Lung (tissue), 12 donors: ENCODE measurements around the gene CEP104. TPM values are rescaled to one million over a fixed set of nuclear protein-coding genes. Genes with fewer than 3 reads are reported as not detected.

Source experiments
- ATAC-seq: fragments of 200-7000 bp; cut with Tn5 transposase; one replicate; pipeline ENCODE4 v1.9.1; 2020; ENCODE audit warnings: moderate number of reproducible peaks; ENCODE audit not compliant: insufficient read depth, low FRiP score
- DNase-seq, 3 donors: peaks; one replicate each; pipeline ENCODE4 v3.0.0-alpha.2; 2013 to 2017
- H3K27ac ChIP-seq, 2 donors: one replicate each; pipeline ENCODE4 v1.5.1; 2013; ENCODE audit warnings: mild to moderate bottlenecking in 2 of 2, moderate library complexity in 2 of 2, control low read depth in 1 of 2, inconsistent platforms in 1 of 2, low read depth in 1 of 2, low read length in 1 of 2
- H3K27me3 ChIP-seq, 3 donors: one replicate each; pipeline ENCODE4 v1.5.1; 2013; ENCODE audit warnings: low read length in 2 of 3; ENCODE audit not compliant: control insufficient read depth in 3 of 3, insufficient read depth in 3 of 3
- H3K36me3 ChIP-seq, 4 donors: one replicate each; pipeline ENCODE4 v1.5.1; 2013; ENCODE audit warnings: low read length in 4 of 4, mild to moderate bottlenecking in 1 of 4, moderate library complexity in 1 of 4; ENCODE audit not compliant: control insufficient read depth in 4 of 4, insufficient read depth in 4 of 4
- H3K4me1 ChIP-seq, 5 donors: one replicate each; pipeline ENCODE4 v1.5.1; 2013; ENCODE audit warnings: low read length in 5 of 5, mild to moderate bottlenecking in 2 of 5, moderate library complexity in 1 of 5; ENCODE audit not compliant: control insufficient read depth in 5 of 5, insufficient read depth in 5 of 5
- H3K4me3 ChIP-seq: one replicate; pipeline ENCODE4 v1.5.1; 2013; ENCODE audit warnings: mild to moderate bottlenecking, control low read depth, moderate library complexity
- H3K9ac ChIP-seq, 2 donors: one replicate each; pipeline ENCODE4 v1.5.1; 2013; ENCODE audit warnings: low read length in 2 of 2, control low read depth in 1 of 2; ENCODE audit not compliant: insufficient read depth in 1 of 2
- H3K9me3 ChIP-seq, 4 donors: one replicate each; pipeline ENCODE4 v1.5.1; 2013; ENCODE audit warnings: low read length in 3 of 4, mild to moderate bottlenecking in 1 of 4, moderate library complexity in 1 of 4; ENCODE audit not compliant: control insufficient read depth in 4 of 4, insufficient read depth in 3 of 4
- WGBS, 2 donors: extraction: QIAGEN DNeasy Blood & Tissue Kit; methylation state at CpG; one replicate each; pipeline ENCODE4 v1.1.7; 2013; 5-methylcytosine and 5-hydroxymethylcytosine counted together
- polyA plus RNA-seq, 2 donors: library from polyadenylated mRNA; stranded (reverse); fragments of 200-250 nt; gene quantifications; one replicate each; pipeline ENCODE4 v1.2.1, GENCODE V29; 2013
- total RNA-seq, 2 donors: library from RNA; depleted of rRNA in 1 of 2; stranded (reverse); fragments of >200 nt in 1 of 2; gene quantifications; one replicate each; pipeline ENCODE4 v1.2.1, GENCODE V29; 2014 to 2021
- TF ChIP-seq, protein P1 (sequence below): IDR thresholded peaks from 2 replicates; pipeline ENCODE4 v1.5.1; 2012; ENCODE audit warnings: mild to moderate bottlenecking; ENCODE audit errors: control extremely low read depth, extremely low read depth
- donor health status: control.
- donor health status: control.
- donor health status: Bipolar disorder and iron deficiency.
- donor health status: healthy.
- donor health status: DM: yes; HTN: yes; CAD: no.

CEP104 gene
- total and polyA plus RNA-seq, 4 donors: 8.9 to 56.5 (median 25.5) TPM

- Histone ChIP-seq H3K27ac (no peak overlapping the region), H3K9ac (no peak overlapping the region), H3K36me3 (peaks cover 11 to 55% (median 37%) of the 10 kb centered on the region in 4 donors), H3K27me3 (no peaks in the 10 kb centered on the region), H3K4me1 (peaks cover 0 to 2% (median 0%) of the 10 kb centered on the region in 5 donors), H3K4me3 (no peak overlapping the region), H3K9me3 (no peaks in the 10 kb centered on the region)
- DNase-seq (no peak), ATAC-seq (no peak)
- TF ChIP-seq, protein P1, sequence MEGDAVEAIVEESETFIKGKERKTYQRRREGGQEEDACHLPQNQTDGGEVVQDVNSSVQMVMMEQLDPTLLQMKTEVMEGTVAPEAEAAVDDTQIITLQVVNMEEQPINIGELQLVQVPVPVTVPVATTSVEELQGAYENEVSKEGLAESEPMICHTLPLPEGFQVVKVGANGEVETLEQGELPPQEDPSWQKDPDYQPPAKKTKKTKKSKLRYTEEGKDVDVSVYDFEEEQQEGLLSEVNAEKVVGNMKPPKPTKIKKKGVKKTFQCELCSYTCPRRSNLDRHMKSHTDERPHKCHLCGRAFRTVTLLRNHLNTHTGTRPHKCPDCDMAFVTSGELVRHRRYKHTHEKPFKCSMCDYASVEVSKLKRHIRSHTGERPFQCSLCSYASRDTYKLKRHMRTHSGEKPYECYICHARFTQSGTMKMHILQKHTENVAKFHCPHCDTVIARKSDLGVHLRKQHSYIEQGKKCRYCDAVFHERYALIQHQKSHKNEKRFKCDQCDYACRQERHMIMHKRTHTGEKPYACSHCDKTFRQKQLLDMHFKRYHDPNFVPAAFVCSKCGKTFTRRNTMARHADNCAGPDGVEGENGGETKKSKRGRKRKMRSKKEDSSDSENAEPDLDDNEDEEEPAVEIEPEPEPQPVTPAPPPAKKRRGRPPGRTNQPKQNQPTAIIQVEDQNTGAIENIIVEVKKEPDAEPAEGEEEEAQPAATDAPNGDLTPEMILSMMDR: no peak
- 94 to 97% methylated on average over 45 of the region's 45 CpGs for WGBS, 2 donors
Measured at GRCh38 chr1:3786468-3787348, 70.3 kb downstream of the CEP104 start.

- 82 to 89% methylated on average over 14 of the region's 14 CpGs for WGBS, 2 donors
- ATAC-seq: no peak
Measured at GRCh38 chr1:3785456-3786157, 71.4 kb downstream of the CEP104 start.

GRCh38 chr1:3785045-3785444 lies 72.0 kb downstream of the CEP104 start:
- ATAC-seq (no peak), DNase-seq (no peak)
- Histone ChIP-seq H3K4me3 (no peak overlapping the region), H3K9ac (no peak overlapping the region), H3K27ac (no peak overlapping the region), H3K4me1 (no peaks in the 10 kb centered on the region), H3K36me3 (peaks cover 25 to 60% (median 42%) of the 10 kb centered on the region in 4 donors), H3K27me3 (no peaks in the 10 kb centered on the region), H3K9me3 (no peaks in the 10 kb centered on the region)
- 81 to 85% methylated on average over 13 of the region's 13 CpGs for WGBS, 2 donors
- TF ChIP-seq, protein P1: no peak

More at GRCh38 chr1:3785456-3786157, 71.4 kb downstream of the CEP104 start:
- no peak overlapping the region for H3K4me3 ChIP-seq
- H3K9ac ChIP-seq: no peak overlapping the region
- no peak for DNase-seq
- TF ChIP-seq, protein P1: no peak
- no peaks in the 10 kb centered on the region for H3K9me3 ChIP-seq
- H3K27me3 ChIP-seq: no peaks in the 10 kb centered on the region
- no peak overlapping the region for H3K27ac ChIP-seq
- peaks cover 20 to 58% (median 41%) of the 10 kb centered on the region in 4 donors for H3K36me3 ChIP-seq
- H3K4me1 ChIP-seq: peaks cover 0 to under 1% (median 0%) of the 10 kb centered on the region in 5 donors
